ENCODE results near the gene ZNF609.

ZNF609 gene

GRCh38 chr15:64633332-64633731 is 173.0 kb downstream of the ZNF609 start:
- POLR2A ChIA-PET = interaction anchor here (1.1 kb wide), 1 partner anchor 88 kb away, joined by 3 read pairs; no protein-coding TSS in a partner anchor
- DNase-seq (ENCODE audit: extremely low spot score) = no peak
- no peak for TF ChIP-seq CTCF (IDR thresholded peaks at IDR 0.05; ENCODE audit: control extremely low read depth, extremely low read depth, low read depth, missing control alignments)
- CTCF ChIA-PET = interaction anchor here (1.2 to 4.4 kb wide), 5 partner anchors 10 to 62 kb away, joined by 4 to 32 read pairs (median 5); no protein-coding TSS in a partner anchor

- peak; percentile 63 for DNase-seq (ENCODE audit: extremely low spot score)
- POLR2A ChIA-PET = interaction anchor here (0.5 to 1.5 kb wide), 4 partner anchors 17 to 208 kb away, joined by 3 to 4 read pairs (median 4); no protein-coding TSS in a partner anchor
- CTCF ChIA-PET = interaction anchor here (0.8 to 4.4 kb wide), 11 partner anchors 11 to 207 kb away, joined by 3 to 32 read pairs (median 4); no protein-coding TSS in a partner anchor
- no peak for TF ChIP-seq CTCF (IDR thresholded peaks at IDR 0.05; ENCODE audit: control extremely low read depth, extremely low read depth, low read depth, missing control alignments)
These were observed 173.6 kb downstream of the ZNF609 start for GRCh38 chr15:64634027-64634426.

- TF ChIP-seq CTCF (IDR thresholded peaks at IDR 0.05; ENCODE audit: control extremely low read depth, extremely low read depth, low read depth, missing control alignments) = no peak
- ChIA-PET CTCF (interaction anchor here (0.8 to 4.4 kb wide), 13 partner anchors 10 to 208 kb away, joined by 3 to 32 read pairs (median 4); no protein-coding TSS in a partner anchor), POLR2A (interaction anchor here (0.5 to 1.5 kb wide), 3 partner anchors 17 to 209 kb away, joined by 3 to 4 read pairs (median 4); no protein-coding TSS in a partner anchor)
- DNase-seq (ENCODE audit: extremely low spot score) = peak; percentile 25
These were observed 174.5 kb downstream of the ZNF609 start for GRCh38 chr15:64634576-64635498.

GRCh38 chr15:64635499-64636495 is 175.4 kb downstream of the ZNF609 start:
- POLR2A ChIA-PET = interaction anchor here (1.5 kb wide), 1 partner anchor 16 kb away, joined by 4 read pairs; no protein-coding TSS in a partner anchor

GRCh38 chr15:64636556-64636955 is 176.2 kb downstream of the ZNF609 start:
- POLR2A ChIA-PET = no interaction called here
- no peak for TF ChIP-seq CTCF (IDR thresholded peaks at IDR 0.05; ENCODE audit: control extremely low read depth, extremely low read depth, low read depth, missing control alignments)
- DNase-seq (ENCODE audit: extremely low spot score) = no peak
- CTCF ChIA-PET = interaction anchor here (1.2 to 4.4 kb wide), 5 partner anchors 8 to 78 kb away, joined by 4 to 32 read pairs (median 11); no protein-coding TSS in a partner anchor

More at GRCh38 chr15:64635499-64636495, 175.4 kb downstream of the ZNF609 start:
- CTCF ChIA-PET = interaction anchor here (0.7 to 4.4 kb wide), 8 partner anchors 9 to 78 kb away, joined by 3 to 32 read pairs (median 5); no protein-coding TSS in a partner anchor
- no peak for TF ChIP-seq CTCF (IDR thresholded peaks at IDR 0.05; ENCODE audit: control extremely low read depth, extremely low read depth, low read depth, missing control alignments)
- no peak for DNase-seq (ENCODE audit: extremely low spot score)

All from GM10248 (cell line).